A549 (cell line): ENCODE measurements around the gene FRMD4A.

Experiments
- BHLHE40 ChIP-seq: IDR thresholded peaks from 2 replicates; pipeline ENCODE4 v1.6.1; 2012; ENCODE audit warnings: low read depth, low read length, inconsistent platforms
- CBX2 ChIP-seq: fragments of 200-600 bp; sonication (generic); IDR thresholded peaks from 2 replicates; pipeline ENCODE4 v1.6.1; 2016; ENCODE audit warnings: low read depth, mild to moderate bottlenecking, borderline replicate concordance
- CHD4 ChIP-seq: fragments of 200-600 bp; sonication (generic); IDR thresholded peaks from 2 replicates; pipeline ENCODE4 v1.6.1; 2016; ENCODE audit warnings: antibody characterized with exemption, mild to moderate bottlenecking, borderline replicate concordance
- EHMT2 ChIP-seq: fragments of 200-600 bp; sonication (generic); IDR thresholded peaks from 2 replicates; pipeline ENCODE4 v1.6.1; 2016; ENCODE audit warnings: antibody characterized with exemption, low read depth, mild to moderate bottlenecking, moderate library complexity
- MAX ChIP-seq: IDR thresholded peaks from 2 replicates; pipeline ENCODE4 v1.6.1; 2012
- POLR2A ChIP-seq: IDR thresholded peaks from 2 replicates; pipeline ENCODE4 v1.6.1; 2012; ENCODE audit warnings: mild to moderate bottlenecking, low read length
- SMC3 ChIP-seq: fragments of >200 bp; sonication (Bioruptor Twin); formaldehyde crosslinking; IDR thresholded peaks from 3 replicates; pipeline ENCODE4 v1.6.1; 2018; ENCODE audit warnings: inconsistent platforms
- TF ChIP-seq, protein P1 (sequence below): fragments of >200 bp; sonication (Bioruptor Twin); formaldehyde crosslinking; IDR thresholded peaks from 3 replicates; pipeline ENCODE4 v1.5.1; 2016

- TF ChIP-seq, protein P1, sequence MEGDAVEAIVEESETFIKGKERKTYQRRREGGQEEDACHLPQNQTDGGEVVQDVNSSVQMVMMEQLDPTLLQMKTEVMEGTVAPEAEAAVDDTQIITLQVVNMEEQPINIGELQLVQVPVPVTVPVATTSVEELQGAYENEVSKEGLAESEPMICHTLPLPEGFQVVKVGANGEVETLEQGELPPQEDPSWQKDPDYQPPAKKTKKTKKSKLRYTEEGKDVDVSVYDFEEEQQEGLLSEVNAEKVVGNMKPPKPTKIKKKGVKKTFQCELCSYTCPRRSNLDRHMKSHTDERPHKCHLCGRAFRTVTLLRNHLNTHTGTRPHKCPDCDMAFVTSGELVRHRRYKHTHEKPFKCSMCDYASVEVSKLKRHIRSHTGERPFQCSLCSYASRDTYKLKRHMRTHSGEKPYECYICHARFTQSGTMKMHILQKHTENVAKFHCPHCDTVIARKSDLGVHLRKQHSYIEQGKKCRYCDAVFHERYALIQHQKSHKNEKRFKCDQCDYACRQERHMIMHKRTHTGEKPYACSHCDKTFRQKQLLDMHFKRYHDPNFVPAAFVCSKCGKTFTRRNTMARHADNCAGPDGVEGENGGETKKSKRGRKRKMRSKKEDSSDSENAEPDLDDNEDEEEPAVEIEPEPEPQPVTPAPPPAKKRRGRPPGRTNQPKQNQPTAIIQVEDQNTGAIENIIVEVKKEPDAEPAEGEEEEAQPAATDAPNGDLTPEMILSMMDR, result no peak
- TF ChIP-seq MAX (no peak), CBX2 (no peak), POLR2A (no peak), SMC3 (no peak), BHLHE40 (no peak), CHD4 (no peak), EHMT2 (no peak)
These were observed 594.2 kb downstream of the FRMD4A start for GRCh38 chr10:13736506-13736905.
